HEK293T (cell line): ENCODE measurements around the gene SNED1.

Experiments
- BHLHE40 ChIP-seq: fragments of 450-650 bp; IDR thresholded peaks from 2 replicates; pipeline ENCODE4 v1.6.1; 2016; ENCODE audit warnings: mild to moderate bottlenecking, moderate library complexity, borderline replicate concordance
- FOXK2 ChIP-seq: fragments of 450-650 bp; IDR thresholded peaks from 2 replicates; pipeline ENCODE4 v1.6.1; 2016; ENCODE audit warnings: mild to moderate bottlenecking
- FOXM1 ChIP-seq: fragments of 450-650 bp; IDR thresholded peaks from 2 replicates; pipeline ENCODE4 v1.6.1; 2017; ENCODE audit warnings: mild to moderate bottlenecking, borderline replicate concordance
- LEF1 ChIP-seq: fragments of 450-650 bp; IDR thresholded peaks from 2 replicates; pipeline ENCODE4 v1.6.1; 2017; ENCODE audit warnings: mild to moderate bottlenecking, borderline replicate concordance
- TARDBP ChIP-seq: fragments of 450-650 bp; IDR thresholded peaks from 2 replicates; pipeline ENCODE4 v1.6.1; 2016
- ZNF384 ChIP-seq: fragments of 450-650 bp; IDR thresholded peaks from 2 replicates; pipeline ENCODE4 v1.6.1; 2016

GRCh38 chr2:240966906-240967680 lies 31.3 kb upstream of the SNED1 start:
- TF ChIP-seq ZNF384 (no peak), FOXK2 (no peak), TARDBP (no peak), LEF1 (no peak), BHLHE40 (no peak), FOXM1 (no peak)
